Activated CD4-positive, alpha-beta T cell treated with anti-CD3 and anti-CD28 coated beads for 36 hours (primary cell): ENCODE results near the gene CTIF. TPM values are rescaled to one million over a fixed set of nuclear protein-coding genes. Genes with fewer than 3 reads are reported as not detected.
A peak's percentile ranks its signal among the peaks of the same experiment; 100 is the strongest.

Experiments used
- ATAC-seq: fragments of 200-7000 bp; cut with Tn5 transposase; one replicate; pipeline ENCODE4 v1.10.0; 2021; ENCODE audit warnings: mild to moderate bottlenecking, moderate library complexity
- CTCF ChIA-PET: fragments of 350-600 bp; sonication (Branson Sonifier 250); formaldehyde crosslinking; loops from one replicate; lab custom pipeline; 2021; ENCODE audit warnings: antibody characterized with exemption; lab: Charles Lee
- POLR2A ChIA-PET: fragments of 350-600 bp; sonication (Branson Sonifier 250); formaldehyde crosslinking; loops from one replicate; lab custom pipeline; 2021; ENCODE audit warnings: antibody characterized with exemption, inconsistent platforms; lab: Charles Lee
- DNase-seq: peaks from one replicate; pipeline ENCODE4 v3.0.0-alpha.2; 2020
- H3K27ac Mint-ChIP-seq: one replicate; pipeline ENCODE4 v1.8.0; 2021; ENCODE audit warnings: mixed read lengths
- H3K27me3 Mint-ChIP-seq: one replicate; pipeline ENCODE4 v1.8.0; 2021; ENCODE audit warnings: mixed read lengths
- H3K36me3 Mint-ChIP-seq: one replicate; pipeline ENCODE4 v1.8.0; 2021; ENCODE audit warnings: low read depth, mixed read lengths
- H3K4me1 Mint-ChIP-seq: one replicate; pipeline ENCODE4 v1.8.0; 2021; ENCODE audit warnings: mixed read lengths
- H3K4me3 Mint-ChIP-seq: one replicate; pipeline ENCODE4 v1.8.0; 2021; ENCODE audit warnings: mild to moderate bottlenecking, moderate library complexity, mixed read lengths
- H3K9me3 Mint-ChIP-seq: one replicate; pipeline ENCODE4 v1.8.0; 2021; ENCODE audit warnings: low read depth, mixed read lengths
- intact Hi-C, 2 experiments: fragments of 100-400 bp; cut with DNase I in 1 of 2; cut with micrococcal nuclease in 1 of 2; formaldehyde crosslinking; loops; one replicate each; pipeline versions ENCODE4 v1.14.2 to v1.15.1; 2022 to 2024; cut with DNase I, micrococcal nuclease
- total RNA-seq, 2 experiments: library from RNA; stranded (reverse); gene quantifications; one replicate each; pipeline ENCODE4 v1.2.3, GENCODE V29; 2021

Gene CTIF
- total RNA-seq, 2 experiments from 2014 or later = 4.5 to 5.3 TPM

DNA sequence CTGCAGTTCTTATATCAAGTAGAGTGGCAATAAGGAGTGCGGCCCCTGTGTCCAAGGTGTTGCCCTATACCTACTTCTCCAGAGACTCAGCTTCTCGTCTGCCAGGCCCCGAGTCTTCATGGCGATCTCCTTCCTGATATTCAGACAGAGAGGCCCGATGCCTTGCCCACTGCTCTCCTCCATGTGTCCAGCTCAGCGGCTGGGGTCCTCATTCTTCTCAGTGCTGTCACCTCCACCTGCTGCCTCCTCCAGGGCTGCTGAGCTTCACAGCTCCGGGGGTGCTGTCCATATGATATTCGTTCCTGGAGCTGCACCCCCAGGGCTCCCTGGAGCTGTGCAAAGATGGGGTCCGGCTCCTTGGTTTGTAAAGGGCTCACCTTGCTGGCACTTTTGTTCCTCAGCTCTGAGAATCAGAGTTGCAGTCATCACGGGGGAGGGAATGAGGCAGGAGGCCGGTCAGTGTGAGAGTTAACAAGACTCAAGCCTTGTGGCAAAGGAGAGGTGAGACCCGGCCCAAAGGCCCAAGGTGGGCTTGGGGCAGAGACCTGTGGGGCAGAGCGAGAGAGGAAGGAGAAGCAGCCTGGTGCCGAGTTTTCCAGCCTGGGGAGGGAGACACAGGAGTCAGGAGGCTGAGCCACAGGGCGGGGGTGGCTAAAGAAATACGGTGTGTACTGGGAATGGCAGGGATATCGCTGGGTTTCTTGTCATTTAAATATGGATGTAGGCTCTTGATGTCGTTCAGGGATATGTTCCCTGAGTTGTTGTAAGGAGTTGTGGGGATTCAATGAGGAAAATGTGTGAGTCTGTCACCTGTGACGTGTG is 120.6 kb downstream of the CTIF start:
- DNase-seq (no peak), ATAC-seq (no peak)
- Mint-ChIP-seq H3K4me3 (no peak overlapping the region), H3K27me3 (peaks cover 3% of the 10 kb centered on the region), H3K36me3 (no peaks in the 10 kb centered on the region), H3K27ac (no peak overlapping the region), H3K9me3 (no peaks in the 10 kb centered on the region), H3K4me1 (no peaks in the 10 kb centered on the region)
- CTCF ChIA-PET = interaction anchor here (0.9 kb wide), 1 partner anchor 204 kb away, joined by 3 read pairs; no protein-coding TSS in a partner anchor
- POLR2A ChIA-PET = no interaction called here
- intact Hi-C loops = no loop called here

DNA sequence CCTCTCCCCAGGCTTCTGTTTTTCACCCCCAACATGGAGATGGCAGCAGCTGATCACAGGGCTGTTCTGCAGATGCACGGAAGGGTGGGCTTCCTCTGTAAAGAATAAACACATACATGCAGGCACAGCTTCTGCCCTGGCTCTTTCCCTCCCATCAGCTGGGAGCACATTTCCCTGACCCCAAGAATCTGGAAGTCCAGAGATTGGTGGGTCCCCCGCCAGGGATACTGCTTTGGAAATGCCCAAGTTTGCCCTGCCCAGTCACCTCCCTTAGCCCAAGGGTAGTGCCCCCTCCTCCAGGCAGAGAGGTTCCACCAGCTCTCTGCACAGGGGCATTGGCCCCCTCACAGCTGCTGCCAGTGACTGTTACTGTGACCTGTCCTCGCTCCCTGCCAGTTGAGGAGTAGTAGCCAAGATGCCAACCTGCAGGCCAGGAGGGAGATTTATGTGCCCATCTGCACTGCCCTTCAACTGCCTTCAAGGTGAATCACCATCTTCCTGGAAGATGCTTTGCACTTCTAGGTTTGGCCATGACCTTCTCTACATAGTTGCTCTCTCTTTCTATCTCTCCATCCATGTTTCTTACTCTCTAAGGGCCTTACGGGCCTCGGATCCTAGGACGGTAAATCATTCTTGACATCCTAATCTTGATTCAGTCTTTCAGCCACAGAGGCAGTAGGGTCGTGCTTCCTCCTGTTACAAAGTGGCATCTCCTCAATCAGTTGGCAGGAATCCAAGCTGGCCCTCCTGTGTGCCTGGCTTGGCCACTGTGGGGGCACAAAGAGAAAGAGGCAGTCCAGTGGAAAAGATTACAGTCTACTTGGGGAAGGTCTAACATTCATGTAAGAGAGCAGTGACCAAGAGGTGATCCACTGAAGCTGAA is 121.8 kb downstream of the CTIF start:
- DNase-seq (no peak), ATAC-seq (no peak)
- H3K4me3 Mint-ChIP-seq = no peak overlapping the region
- H3K9me3 Mint-ChIP-seq = peaks cover 2% of the 10 kb centered on the region
- H3K36me3 Mint-ChIP-seq = no peaks in the 10 kb centered on the region
- POLR2A ChIA-PET = no interaction called here
- no peak overlapping the region for H3K27ac Mint-ChIP-seq
- intact Hi-C loops = no loop called here
- H3K4me1 Mint-ChIP-seq = no peaks in the 10 kb centered on the region
- H3K27me3 Mint-ChIP-seq = peaks cover 3% of the 10 kb centered on the region
- CTCF ChIA-PET = interaction anchor here (0.7 to 0.9 kb wide), 2 partner anchors 192 to 206 kb away, joined by 3 read pairs; no protein-coding TSS in a partner anchor

DNA sequence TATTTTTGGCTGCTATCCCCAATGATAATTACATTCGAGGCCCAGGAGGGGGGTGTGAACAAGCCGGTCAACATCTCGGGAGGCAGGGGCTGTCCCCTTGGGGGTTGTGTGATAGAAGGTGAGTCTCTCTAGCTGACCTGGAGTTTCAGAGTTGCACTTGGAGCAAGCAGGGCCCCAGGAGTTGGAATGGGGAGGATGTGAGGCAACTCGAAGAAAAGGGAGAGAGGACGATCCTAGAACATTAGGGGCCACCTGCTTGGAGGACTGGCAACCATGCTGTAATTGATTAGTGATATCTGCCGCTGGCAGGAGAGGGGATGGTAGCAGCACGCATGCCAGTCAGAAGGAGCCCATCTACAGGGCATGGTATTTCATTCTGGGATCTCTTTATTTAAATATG is 122.6 kb downstream of the CTIF start:
- Mint-ChIP-seq H3K27me3 (peaks cover 3% of the 10 kb centered on the region), H3K4me3 (no peak overlapping the region), H3K4me1 (no peaks in the 10 kb centered on the region), H3K9me3 (peaks cover 2% of the 10 kb centered on the region), H3K27ac (no peak overlapping the region), H3K36me3 (no peaks in the 10 kb centered on the region)
- no peak for DNase-seq
- no peak for ATAC-seq
- CTCF ChIA-PET = interaction anchor here (0.7 kb wide), 1 partner anchor 193 kb away, joined by 3 read pairs; no protein-coding TSS in a partner anchor
- POLR2A ChIA-PET = no interaction called here
- intact Hi-C loops = no loop called here

DNA sequence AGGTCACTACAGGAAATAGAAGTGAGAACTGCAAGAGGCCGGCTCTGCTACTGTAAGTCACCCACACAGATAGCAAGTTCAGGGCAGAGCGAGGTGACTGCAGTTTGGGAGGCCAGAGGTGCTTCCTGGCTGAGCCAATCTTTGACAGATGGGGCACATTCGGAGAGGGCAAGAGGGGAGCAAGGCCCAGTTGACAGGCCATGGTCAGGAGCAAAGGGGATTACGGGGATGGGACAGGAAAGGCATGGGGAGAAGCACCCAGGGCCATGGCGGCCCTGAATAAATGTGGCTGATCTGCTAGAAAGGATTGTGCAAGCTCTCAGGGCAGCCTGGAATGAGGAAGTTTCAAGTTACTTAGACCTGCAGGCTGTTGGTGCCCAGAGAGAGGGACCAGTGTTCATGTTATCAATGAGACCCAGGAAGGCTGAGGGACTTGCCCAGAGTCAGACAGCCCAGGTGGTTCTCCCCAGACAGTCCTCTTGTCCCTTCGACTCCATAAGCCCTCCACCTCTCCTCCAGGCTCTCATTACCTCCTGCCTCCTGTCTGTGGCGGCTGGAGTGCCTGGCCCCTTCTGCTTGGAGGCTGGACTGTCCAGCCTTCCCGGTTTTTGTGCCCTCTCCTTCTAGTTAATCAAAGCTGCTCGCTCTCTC is 123.3 kb downstream of the CTIF start:
- Mint-ChIP-seq H3K9me3 (peaks cover 2% of the 10 kb centered on the region), H3K4me3 (no peak overlapping the region), H3K27ac (no peak overlapping the region), H3K36me3 (no peaks in the 10 kb centered on the region), H3K27me3 (peaks cover 3% of the 10 kb centered on the region), H3K4me1 (no peaks in the 10 kb centered on the region)
- ChIA-PET POLR2A (no interaction called here), CTCF (interaction anchor here (1.1 to 1.2 kb wide), 3 partner anchors 14 to 186 kb away, joined by 3 to 6 read pairs (median 3); no protein-coding TSS in a partner anchor)
- ATAC-seq (no peak), DNase-seq (no peak)
- intact Hi-C loops = no loop called here

DNA sequence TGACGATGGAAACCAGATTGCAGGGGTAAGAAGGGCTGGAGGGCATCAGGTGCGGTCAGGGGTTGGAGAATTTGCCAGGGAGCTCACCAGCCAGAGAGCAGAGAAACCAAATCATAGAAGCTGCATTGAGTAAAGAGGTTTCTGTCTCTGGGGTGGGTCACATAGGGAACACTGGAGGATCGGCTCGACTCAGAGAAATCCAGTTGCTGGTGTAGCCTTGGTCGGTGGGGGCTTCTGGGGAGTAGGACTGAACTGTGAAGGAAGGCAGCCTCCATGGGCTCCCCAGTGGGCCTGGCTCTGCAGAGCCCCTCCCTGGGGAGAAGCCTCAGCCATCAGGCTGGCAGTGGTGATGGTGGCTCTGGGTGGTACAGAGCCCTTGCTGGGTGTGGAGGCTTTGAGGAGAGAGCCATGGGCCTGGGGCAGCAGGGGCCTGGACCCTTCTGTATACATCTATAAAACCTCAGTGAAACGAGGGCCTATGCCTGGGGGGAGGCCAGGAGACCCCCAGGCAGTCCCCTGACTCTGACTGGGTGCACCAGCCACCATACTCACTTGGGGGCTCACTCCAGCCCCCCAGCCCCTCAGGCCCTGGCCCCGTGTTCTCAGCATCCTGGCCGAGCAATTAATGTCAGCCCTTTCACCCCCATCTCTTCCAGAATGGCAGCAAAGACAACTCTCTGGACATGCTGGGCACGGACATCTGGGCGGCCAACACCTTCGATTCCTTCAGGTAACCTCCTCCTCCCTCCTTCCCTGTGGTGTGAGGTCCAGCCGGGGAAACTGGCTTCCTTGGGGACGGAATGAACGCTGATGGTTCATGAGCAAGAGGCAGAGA is 124.5 kb downstream of the CTIF start:
- no peaks in the 10 kb centered on the region for H3K4me1 Mint-ChIP-seq
- DNase-seq (no peak), ATAC-seq (no peak)
- H3K9me3 Mint-ChIP-seq = peaks cover 2% of the 10 kb centered on the region
- intact Hi-C loops = no loop called here
- H3K27ac Mint-ChIP-seq = no peak overlapping the region
- no peaks in the 10 kb centered on the region for H3K36me3 Mint-ChIP-seq
- no peak overlapping the region for H3K4me3 Mint-ChIP-seq
- POLR2A ChIA-PET = no interaction called here
- CTCF ChIA-PET = interaction anchor here (1.0 to 1.2 kb wide), 4 partner anchors 13 to 218 kb away, joined by 3 to 6 read pairs (median 4); no protein-coding TSS in a partner anchor
- H3K27me3 Mint-ChIP-seq = peaks cover 3% of the 10 kb centered on the region

DNA sequence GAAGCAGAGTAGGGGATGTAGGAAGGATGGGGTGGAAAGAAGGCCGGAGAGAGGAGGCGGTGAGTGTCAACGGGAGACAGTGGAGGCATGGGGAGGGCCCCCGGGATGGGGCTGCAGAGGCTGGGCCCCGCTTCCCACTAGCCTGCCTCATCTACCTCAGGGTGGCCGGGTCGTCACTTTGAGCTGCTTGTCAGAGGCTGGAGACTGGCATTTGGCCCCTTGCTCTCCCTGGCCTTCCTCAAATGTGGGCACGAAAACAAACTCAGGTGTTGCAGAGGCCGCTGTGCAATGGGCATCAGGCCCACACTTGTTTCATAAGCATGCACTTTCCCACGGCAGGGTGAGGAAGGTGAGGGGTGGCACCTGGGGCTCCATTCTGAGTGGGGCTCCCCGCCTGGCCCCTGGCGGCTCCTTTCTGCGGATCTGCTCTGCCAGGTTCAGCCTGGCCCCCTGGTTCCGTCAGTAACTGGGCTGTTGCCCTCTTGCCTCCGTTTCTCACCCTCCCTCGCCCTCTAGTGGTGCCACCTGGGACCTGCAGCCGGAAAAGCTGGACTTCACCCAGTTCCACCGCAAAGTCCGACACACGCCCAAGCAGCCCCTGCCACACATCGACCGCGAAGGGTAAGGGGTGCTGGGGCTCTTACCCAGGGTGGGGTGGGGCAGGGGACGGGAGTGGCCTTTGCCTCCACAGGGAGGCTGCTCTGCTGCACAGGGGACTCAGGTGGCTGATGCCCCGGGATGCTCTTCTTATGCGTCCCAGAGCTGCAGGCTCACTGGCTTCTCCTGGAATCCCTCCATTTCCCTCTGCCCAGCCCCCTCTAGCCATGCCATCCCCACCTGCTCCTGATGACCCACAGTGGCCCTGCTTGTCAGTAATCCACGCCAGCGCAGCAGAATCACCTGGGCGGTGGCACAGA is 125.4 kb downstream of the CTIF start:
- intact Hi-C loops = loop anchor here (1.0 kb wide), 2 partner anchors 188 to 219 kb away; no protein-coding TSS in a partner anchor
- Mint-ChIP-seq H3K9me3 (peaks cover 2% of the 10 kb centered on the region), H3K36me3 (no peaks in the 10 kb centered on the region), H3K4me3 (no peak overlapping the region), H3K27me3 (peaks cover 3% of the 10 kb centered on the region), H3K4me1 (no peaks in the 10 kb centered on the region), H3K27ac (no peak overlapping the region)
- ChIA-PET POLR2A (no interaction called here), CTCF (interaction anchor here (0.7 to 2.3 kb wide), 8 partner anchors 9 to 810 kb away, joined by 3 to 8 read pairs (median 4); no protein-coding TSS in a partner anchor)
- peak; percentile 77 for DNase-seq
- peak; percentile 47 for ATAC-seq

DNA sequence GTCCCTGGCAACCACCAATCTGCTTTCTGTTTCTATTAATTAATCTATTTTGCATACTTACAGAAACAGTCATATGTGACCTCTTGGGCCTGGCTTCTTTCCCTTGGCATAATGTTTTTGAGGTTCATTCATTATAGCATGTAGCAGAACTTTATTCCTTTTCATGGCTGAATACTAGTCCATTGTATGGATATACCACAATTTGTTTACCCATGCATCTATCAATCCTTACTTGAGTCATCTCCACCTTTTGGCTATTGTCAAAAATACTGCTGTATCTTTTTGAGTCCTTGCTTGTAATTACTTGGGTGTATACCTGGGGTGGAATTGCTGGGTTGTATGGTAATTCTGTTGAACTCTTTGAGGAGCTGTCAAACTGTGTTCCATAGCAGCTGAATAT is 126.8 kb downstream of the CTIF start:
- ChIA-PET CTCF (interaction anchor here (2.3 kb wide), 1 partner anchor 220 kb away, joined by 8 read pairs; no protein-coding TSS in a partner anchor), POLR2A (no interaction called here)
- Mint-ChIP-seq H3K4me3 (no peak overlapping the region), H3K4me1 (no peaks in the 10 kb centered on the region), H3K36me3 (no peaks in the 10 kb centered on the region), H3K27me3 (peaks cover 3% of the 10 kb centered on the region), H3K27ac (no peak overlapping the region), H3K9me3 (peaks cover 2% of the 10 kb centered on the region)
- intact Hi-C loops = no loop called here
- no peak for ATAC-seq
- DNase-seq = no peak

DNA sequence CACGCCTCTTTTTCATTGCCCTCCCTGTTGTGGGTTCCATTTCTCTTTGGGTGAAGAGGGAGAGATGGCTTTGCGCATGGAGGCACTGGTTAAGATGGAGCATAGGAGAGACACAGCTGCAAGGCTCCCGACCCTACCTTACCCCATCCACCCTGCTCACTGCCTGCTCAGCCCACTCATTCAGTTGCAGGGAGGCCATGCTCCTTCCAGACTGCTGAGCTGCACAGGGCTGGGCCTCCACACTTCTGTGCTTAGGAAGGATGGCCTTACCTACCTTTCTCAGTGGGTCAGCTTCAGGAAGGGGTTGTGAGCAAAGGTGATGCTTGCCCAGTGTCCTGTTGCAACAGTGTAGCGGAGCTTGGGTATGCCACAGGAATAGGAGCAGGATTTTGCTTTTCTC is 127.8 kb downstream of the CTIF start:
- ATAC-seq (no peak), DNase-seq (no peak)
- H3K27me3 Mint-ChIP-seq = peaks cover 3% of the 10 kb centered on the region
- H3K36me3 Mint-ChIP-seq = peaks cover 5% of the 10 kb centered on the region
- H3K4me3 Mint-ChIP-seq = no peak overlapping the region
- peaks cover 7% of the 10 kb centered on the region for H3K9me3 Mint-ChIP-seq
- ChIA-PET CTCF (interaction anchor here (2.3 kb wide), 1 partner anchor 221 kb away, joined by 8 read pairs; no protein-coding TSS in a partner anchor), POLR2A (no interaction called here)
- no peaks in the 10 kb centered on the region for H3K4me1 Mint-ChIP-seq
- intact Hi-C loops = no loop called here
- no peak overlapping the region for H3K27ac Mint-ChIP-seq

DNA sequence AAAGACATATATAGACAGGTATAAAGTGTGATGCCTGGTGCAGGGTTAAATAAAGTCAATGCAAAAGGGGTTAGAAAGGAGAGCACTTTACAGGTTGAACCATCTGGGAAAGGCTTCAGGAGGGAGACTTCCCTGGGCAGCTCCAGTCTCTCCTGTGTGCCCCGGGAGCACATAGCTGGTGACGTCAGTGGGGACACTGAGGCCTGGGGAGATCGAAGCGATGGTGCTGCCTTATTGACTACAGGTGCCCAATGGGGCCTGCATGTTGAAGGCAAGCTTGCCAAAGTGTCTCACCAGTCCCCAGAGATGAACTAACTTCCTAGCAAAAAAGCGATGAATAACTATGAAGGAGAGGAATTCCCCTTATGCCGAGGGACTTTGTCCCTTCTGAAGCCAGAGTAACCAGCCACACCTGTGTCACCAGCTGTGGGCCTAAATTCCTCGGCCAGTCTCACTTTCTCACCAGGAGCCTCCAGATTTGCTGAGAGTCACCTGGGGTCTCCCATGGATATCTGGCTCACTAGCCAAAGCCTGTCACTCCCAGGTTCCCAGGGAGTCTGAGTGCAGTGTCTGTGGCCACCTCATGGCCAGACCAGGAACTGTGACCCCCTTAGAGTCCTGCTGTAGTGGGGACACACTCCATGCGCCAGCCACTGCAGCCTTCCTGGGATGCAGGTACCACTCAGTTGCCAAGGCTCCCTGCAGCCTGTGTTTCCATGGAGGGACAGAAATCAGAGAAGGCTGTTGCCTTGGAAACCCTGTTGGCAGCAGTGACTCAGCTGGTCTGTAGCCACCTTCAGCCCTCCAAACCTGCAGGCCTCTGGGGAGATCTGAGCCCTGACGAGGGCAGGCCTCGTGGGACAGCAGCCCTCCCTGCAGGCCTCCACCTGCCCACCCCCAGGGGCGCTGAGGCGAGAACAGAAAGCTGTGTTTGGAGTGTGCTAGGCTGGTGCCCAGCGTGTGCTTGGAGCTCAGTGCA is 128.7 kb downstream of the CTIF start:
- Mint-ChIP-seq H3K36me3 (peaks cover 7% of the 10 kb centered on the region), H3K27ac (no peak overlapping the region), H3K4me3 (no peak overlapping the region), H3K27me3 (peaks cover 3% of the 10 kb centered on the region), H3K9me3 (peaks cover 9% of the 10 kb centered on the region), H3K4me1 (no peaks in the 10 kb centered on the region)
- DNase-seq (no peak), ATAC-seq (no peak)
- intact Hi-C loops = no loop called here
- POLR2A ChIA-PET = no interaction called here
- CTCF ChIA-PET = interaction anchor here (0.6 kb wide), 1 partner anchor 8 kb away, joined by 4 read pairs; no protein-coding TSS in a partner anchor
